Measurements from ENCODE around the gene CIZ1. TPM values are rescaled to one million over a fixed set of nuclear protein-coding genes. Genes with fewer than 3 reads are reported as not detected.

The CIZ1 gene, protein sequence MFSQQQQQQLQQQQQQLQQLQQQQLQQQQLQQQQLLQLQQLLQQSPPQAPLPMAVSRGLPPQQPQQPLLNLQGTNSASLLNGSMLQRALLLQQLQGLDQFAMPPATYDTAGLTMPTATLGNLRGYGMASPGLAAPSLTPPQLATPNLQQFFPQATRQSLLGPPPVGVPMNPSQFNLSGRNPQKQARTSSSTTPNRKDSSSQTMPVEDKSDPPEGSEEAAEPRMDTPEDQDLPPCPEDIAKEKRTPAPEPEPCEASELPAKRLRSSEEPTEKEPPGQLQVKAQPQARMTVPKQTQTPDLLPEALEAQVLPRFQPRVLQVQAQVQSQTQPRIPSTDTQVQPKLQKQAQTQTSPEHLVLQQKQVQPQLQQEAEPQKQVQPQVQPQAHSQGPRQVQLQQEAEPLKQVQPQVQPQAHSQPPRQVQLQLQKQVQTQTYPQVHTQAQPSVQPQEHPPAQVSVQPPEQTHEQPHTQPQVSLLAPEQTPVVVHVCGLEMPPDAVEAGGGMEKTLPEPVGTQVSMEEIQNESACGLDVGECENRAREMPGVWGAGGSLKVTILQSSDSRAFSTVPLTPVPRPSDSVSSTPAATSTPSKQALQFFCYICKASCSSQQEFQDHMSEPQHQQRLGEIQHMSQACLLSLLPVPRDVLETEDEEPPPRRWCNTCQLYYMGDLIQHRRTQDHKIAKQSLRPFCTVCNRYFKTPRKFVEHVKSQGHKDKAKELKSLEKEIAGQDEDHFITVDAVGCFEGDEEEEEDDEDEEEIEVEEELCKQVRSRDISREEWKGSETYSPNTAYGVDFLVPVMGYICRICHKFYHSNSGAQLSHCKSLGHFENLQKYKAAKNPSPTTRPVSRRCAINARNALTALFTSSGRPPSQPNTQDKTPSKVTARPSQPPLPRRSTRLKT
- total RNA-seq (ENCODE audit: unreplicated experiment) = 156 TPM
- long read RNA-seq, transcript CIZ1-204 (17 exons, 2,984 nt) = major isoform, 6 of 36 reads
- long read RNA-seq, partial matches to known transcripts = 7 of 36 reads
- long read RNA-seq, other reads (novel, unspliced or antisense) = 18 of 36 reads

DNA sequence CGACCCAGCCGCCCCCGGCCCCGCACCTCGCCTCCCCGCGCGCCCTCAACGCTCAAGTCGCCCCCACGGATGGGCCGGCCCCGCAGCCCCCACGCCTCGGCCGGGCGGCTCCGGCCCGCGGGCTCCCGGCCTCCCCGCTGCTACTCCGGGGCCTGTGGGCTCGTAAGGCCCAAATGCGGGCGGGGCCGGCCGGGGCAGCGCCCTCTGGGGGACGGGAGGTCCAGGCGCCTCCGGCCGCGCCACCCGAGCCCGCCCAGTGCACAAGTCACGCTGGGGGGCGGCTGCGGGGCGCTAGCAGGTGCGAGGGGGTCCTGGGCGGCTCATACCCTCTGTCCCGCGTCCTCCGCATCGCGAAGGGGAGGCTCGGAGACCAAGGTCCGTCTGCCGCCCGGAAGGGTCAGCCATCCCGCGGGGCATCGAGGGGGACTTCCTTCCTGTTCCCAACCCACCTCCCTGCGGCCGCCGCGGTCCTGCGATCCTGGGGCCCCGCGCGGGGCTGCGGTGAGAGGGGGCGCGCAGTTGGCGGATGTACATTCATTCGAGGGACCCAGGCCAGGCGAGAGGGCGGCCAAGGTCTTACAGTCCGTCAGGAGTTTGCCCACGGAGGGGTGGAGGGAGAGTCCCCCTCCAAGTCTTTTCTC, at the start of gene CIZ1:
Gene CIZ1 (minus strand): TSS at position 167 of the 641 bp plus-strand sequence. CDS start 715 bp downstream, outside the sequence.
- Mint-ChIP-seq H3K27me3 (ENCODE audit: unreplicated experiment) (peaks cover 8% of the 10 kb centered on the region), H3K36me3 (ENCODE audit: low read depth, unreplicated experiment) (peaks cover 18% of the 10 kb centered on the region), H3K27ac (ENCODE audit: unreplicated experiment) (peak within 1 kb of the TSS; percentile 67), H3K4me1 (ENCODE audit: unreplicated experiment) (peaks cover 12% of the 10 kb centered on the region), H3K4me3 (ENCODE audit: unreplicated experiment) (peak within 1 kb of the TSS; percentile 99), H3K9me3 (ENCODE audit: unreplicated experiment) (no peaks in the 10 kb centered on the region)
- DNase-seq (ENCODE audit: low spot score) = peak; percentile 80
- TF ChIP-seq, protein P1, sequence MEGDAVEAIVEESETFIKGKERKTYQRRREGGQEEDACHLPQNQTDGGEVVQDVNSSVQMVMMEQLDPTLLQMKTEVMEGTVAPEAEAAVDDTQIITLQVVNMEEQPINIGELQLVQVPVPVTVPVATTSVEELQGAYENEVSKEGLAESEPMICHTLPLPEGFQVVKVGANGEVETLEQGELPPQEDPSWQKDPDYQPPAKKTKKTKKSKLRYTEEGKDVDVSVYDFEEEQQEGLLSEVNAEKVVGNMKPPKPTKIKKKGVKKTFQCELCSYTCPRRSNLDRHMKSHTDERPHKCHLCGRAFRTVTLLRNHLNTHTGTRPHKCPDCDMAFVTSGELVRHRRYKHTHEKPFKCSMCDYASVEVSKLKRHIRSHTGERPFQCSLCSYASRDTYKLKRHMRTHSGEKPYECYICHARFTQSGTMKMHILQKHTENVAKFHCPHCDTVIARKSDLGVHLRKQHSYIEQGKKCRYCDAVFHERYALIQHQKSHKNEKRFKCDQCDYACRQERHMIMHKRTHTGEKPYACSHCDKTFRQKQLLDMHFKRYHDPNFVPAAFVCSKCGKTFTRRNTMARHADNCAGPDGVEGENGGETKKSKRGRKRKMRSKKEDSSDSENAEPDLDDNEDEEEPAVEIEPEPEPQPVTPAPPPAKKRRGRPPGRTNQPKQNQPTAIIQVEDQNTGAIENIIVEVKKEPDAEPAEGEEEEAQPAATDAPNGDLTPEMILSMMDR (IDR thresholded peaks at IDR 0.05; ENCODE audit: unreplicated experiment) = peak; percentile 76

DNA sequence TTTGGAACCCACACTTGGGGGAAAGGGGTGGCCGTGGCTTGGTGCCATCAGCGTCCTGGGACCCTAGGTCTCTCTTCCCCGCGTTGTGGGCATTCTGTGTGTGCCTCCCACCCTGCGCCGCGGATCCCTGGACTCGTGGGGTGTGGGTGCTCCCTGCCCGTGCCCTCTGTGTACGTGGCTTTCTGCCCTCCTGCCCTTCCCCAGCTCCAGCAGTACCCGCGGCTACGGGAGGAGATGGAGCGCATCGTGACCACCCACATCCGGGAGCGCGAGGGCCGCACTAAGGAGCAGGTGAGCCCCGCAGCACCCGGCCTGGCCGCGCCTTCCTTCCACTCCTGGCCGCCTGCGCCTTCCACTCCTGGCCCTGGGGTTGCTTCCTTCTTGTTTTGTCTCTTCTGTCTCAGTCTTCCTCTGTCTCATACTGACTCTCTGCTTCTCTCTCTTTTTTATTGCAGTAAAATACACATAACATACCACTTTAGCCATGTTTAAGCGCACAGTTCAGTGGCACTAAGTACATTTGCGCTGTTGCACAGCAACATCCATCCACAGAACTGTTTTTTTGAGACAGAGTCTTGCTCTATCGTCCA, 42.5 kb upstream of the CIZ1 start:
- H3K27ac Mint-ChIP-seq (ENCODE audit: unreplicated experiment) = no peak overlapping the region
- H3K9me3 Mint-ChIP-seq (ENCODE audit: unreplicated experiment) = no peaks in the 10 kb centered on the region
- TF ChIP-seq, protein P1 (IDR thresholded peaks at IDR 0.05; ENCODE audit: unreplicated experiment) = no peak
- no peak for DNase-seq (ENCODE audit: low spot score)
- H3K36me3 Mint-ChIP-seq (ENCODE audit: low read depth, unreplicated experiment) = no peaks in the 10 kb centered on the region
- H3K4me3 Mint-ChIP-seq (ENCODE audit: unreplicated experiment) = no peak overlapping the region
- H3K4me1 Mint-ChIP-seq (ENCODE audit: unreplicated experiment) = peaks cover 5% of the 10 kb centered on the region
- H3K27me3 Mint-ChIP-seq (ENCODE audit: unreplicated experiment) = peaks cover 4% of the 10 kb centered on the region

DNA sequence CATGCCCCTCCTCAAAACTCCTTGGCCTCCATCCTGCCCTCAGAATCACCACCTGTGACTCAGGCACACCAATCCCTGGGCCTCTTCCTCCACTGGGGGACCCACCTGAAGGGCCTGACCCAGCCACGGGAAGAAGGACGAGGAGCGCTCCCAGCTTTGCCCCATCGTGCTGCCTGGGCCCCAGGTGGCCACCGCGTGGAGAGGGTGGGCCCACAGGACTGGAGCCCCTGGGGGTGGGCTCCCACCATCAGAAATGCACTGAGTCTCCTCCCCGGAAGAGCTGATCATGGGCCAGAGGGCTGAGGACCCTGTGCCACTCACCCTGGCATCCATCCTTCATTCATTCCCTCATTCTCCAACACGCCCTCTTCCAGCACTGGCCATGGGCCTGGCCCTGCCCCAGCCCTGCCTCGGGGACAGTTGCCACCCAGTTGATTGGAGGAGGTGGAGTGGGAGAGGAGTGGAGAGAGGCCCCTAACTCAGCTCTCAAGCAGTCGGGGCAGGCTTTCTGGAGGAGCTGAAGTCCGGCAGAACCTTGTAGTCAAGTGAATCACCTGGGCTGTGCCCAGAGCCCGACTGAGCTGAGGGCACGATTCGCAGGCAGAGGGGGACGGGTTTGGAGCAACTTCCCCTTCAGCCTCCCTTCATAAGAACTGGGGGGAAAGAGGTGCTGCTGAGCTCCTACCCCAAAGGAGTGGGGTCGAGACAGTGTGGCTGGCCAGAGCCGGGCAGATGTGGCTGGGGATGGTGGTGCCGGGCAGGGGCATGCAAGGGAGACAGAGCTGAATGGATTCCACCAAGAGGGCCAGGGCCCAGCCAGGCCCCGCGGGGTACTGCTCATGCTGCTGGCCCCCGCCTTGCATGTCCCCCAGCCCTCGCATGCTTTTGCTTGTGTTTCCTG, 41.4 kb upstream of the CIZ1 start:
- H3K36me3 Mint-ChIP-seq (ENCODE audit: low read depth, unreplicated experiment) = no peaks in the 10 kb centered on the region
- no peak overlapping the region for H3K4me3 Mint-ChIP-seq (ENCODE audit: unreplicated experiment)
- no peak overlapping the region for H3K27ac Mint-ChIP-seq (ENCODE audit: unreplicated experiment)
- peaks cover 4% of the 10 kb centered on the region for H3K27me3 Mint-ChIP-seq (ENCODE audit: unreplicated experiment)
- DNase-seq (ENCODE audit: low spot score) = no peak
- TF ChIP-seq, protein P1 (IDR thresholded peaks at IDR 0.05; ENCODE audit: unreplicated experiment) = no peak
- H3K4me1 Mint-ChIP-seq (ENCODE audit: unreplicated experiment) = peaks cover 5% of the 10 kb centered on the region
- no peaks in the 10 kb centered on the region for H3K9me3 Mint-ChIP-seq (ENCODE audit: unreplicated experiment)
